ENCODE results near the gene ARMC9. TPM values are rescaled to one million over a fixed set of nuclear protein-coding genes. Genes with fewer than 3 reads are reported as not detected.

ARMC9 gene
- total and polyA plus RNA-seq, 2 of the 13 experiments (the other 11 are each of a cell fraction or from before 2014, with no cell fraction given): 9.1 to 12.8 TPM

- no peak for TF ChIP-seq LCORL (IDR thresholded peaks at IDR 0.05)
- TF ChIP-seq LCORL (CRISPR knock-in tag; IDR thresholded peaks at IDR 0.05): peak; percentile 37; the same call in 1 of the 2 replicates
- no peak for TF ChIP-seq HOXA5 (CRISPR knock-in tag; IDR thresholded peaks at IDR 0.05)
- TF ChIP-seq ZBTB25 (CRISPR knock-in tag; IDR thresholded peaks at IDR 0.05): no peak; the same call in 1 of the 2 replicates
- TF ChIP-seq SIN3A (IDR thresholded peaks at IDR 0.05; ENCODE audit: borderline replicate concordance, low read depth, low read length): peak; percentile 96; the same call in 1 of the 2 replicates
- peak; percentile 62; the same call in 1 of the 2 replicates for TF ChIP-seq DR1 (CRISPR knock-in tag; IDR thresholded peaks at IDR 0.05)
- no peak; the same call in 1 of the 2 replicates for TF ChIP-seq ARNTL (CRISPR knock-in tag; IDR thresholded peaks at IDR 0.05)
- TF ChIP-seq ZNF562 (CRISPR knock-in tag; IDR thresholded peaks at IDR 0.05; ENCODE audit: borderline replicate concordance): no peak
- TF ChIP-seq SMAD9 (CRISPR knock-in tag; IDR thresholded peaks at IDR 0.05): no peak
- peak; percentile 55 for TF ChIP-seq HDAC2 (CRISPR knock-in tag; IDR thresholded peaks at IDR 0.05)
- TF ChIP-seq ZNF639 (CRISPR knock-in tag; conservative IDR thresholded peaks at IDR 0.05): no peak
- TF ChIP-seq ELF1 (CRISPR knock-in tag; IDR thresholded peaks at IDR 0.05): peak; percentile 80
- TF ChIP-seq MXD1 (CRISPR knock-in tag; IDR thresholded peaks at IDR 0.05): peak; percentile 61; the same call in 1 of the 2 replicates
- TF ChIP-seq ZNF550 (CRISPR knock-in tag; IDR thresholded peaks at IDR 0.05; ENCODE audit: borderline replicate concordance): 0 out of 2 replicates have a peak, but pooled peaks have one; percentile 26
- TF ChIP-seq IRF2 (CRISPR knock-in tag; IDR thresholded peaks at IDR 0.05): peak; percentile 90
- 0 out of 2 replicates have a peak, but pooled peaks have one; percentile 32 for TF ChIP-seq ZSCAN25 (CRISPR knock-in tag; IDR thresholded peaks at IDR 0.05)
- no peak for TF ChIP-seq ZFP36L2 (CRISPR knock-in tag; IDR thresholded peaks at IDR 0.05)
- no peak; the same call in 1 of the 2 replicates for TF ChIP-seq ZHX2 (IDR thresholded peaks at IDR 0.05; ENCODE audit: low read depth)
- TF ChIP-seq ZHX2 (CRISPR knock-in tag; IDR thresholded peaks at IDR 0.05; ENCODE audit: borderline replicate concordance): no peak
- no peak for TF ChIP-seq JARID2 (CRISPR knock-in tag; IDR thresholded peaks at IDR 0.05; ENCODE audit: insufficient replicate concordance)
- 0 out of 2 replicates have a peak, but pooled peaks have one; percentile 2 for TF ChIP-seq FOXK1 (CRISPR knock-in tag; IDR thresholded peaks at IDR 0.05; ENCODE audit: borderline replicate concordance, low read depth)
These were observed at the start of gene ARMC9 (continued) for GRCh38 chr2:231198291-231199173.

Measured in HepG2 (cell line).